SK-MEL-5 (cell line): ENCODE data around the gene KCP. TPM values are rescaled to one million over a fixed set of nuclear protein-coding genes. Genes with fewer than 3 reads are reported as not detected.

Experiments used
- DNase-seq: peaks from one replicate; pipeline ENCODE4 v3.0.0-alpha.2; 2016; ENCODE audit warnings: low read depth, low spot score
- in situ Hi-C: cut with HindIII; loops from 2 replicates; pipeline ENCODE4 v1.10.0; 2016; ENCODE audit warnings: low sequenced_read_pairs, high pct_unique_total_duplicates, low pct_unique_long_range_greater_than_20kb
- total RNA-seq: library from RNA; depleted of rRNA; stranded (reverse); fragments of >200 nt; shearing (Covaris generic); gene quantifications from 2 replicates; pipeline ENCODE4 v1.2.3, GENCODE V29; 2014

Gene KCP
- total RNA-seq, 1 experiment from 2014 or later, result 0.03 TPM

- no peak for DNase-seq
- in situ Hi-C loops, result no loop called here
Measured at GRCh38 chr7:128928159-128928813, 17.8 kb upstream of the KCP start.

- in situ Hi-C loops, result no loop called here
- no peak for DNase-seq
Measured at GRCh38 chr7:128924707-128925588, 14.4 kb upstream of the KCP start.

GRCh38 chr7:128923411-128923800 is 12.9 kb upstream of the KCP start:
- DNase-seq, result no peak
- in situ Hi-C loops, result no loop called here

GRCh38 chr7:128922496-128923410 is 12.2 kb upstream of the KCP start:
- in situ Hi-C loops, result no loop called here
- no peak for DNase-seq

- in situ Hi-C loops, result no loop called here
- DNase-seq, result no peak
Measured at GRCh38 chr7:128921866-128922440, 11.4 kb upstream of the KCP start.

DNA sequence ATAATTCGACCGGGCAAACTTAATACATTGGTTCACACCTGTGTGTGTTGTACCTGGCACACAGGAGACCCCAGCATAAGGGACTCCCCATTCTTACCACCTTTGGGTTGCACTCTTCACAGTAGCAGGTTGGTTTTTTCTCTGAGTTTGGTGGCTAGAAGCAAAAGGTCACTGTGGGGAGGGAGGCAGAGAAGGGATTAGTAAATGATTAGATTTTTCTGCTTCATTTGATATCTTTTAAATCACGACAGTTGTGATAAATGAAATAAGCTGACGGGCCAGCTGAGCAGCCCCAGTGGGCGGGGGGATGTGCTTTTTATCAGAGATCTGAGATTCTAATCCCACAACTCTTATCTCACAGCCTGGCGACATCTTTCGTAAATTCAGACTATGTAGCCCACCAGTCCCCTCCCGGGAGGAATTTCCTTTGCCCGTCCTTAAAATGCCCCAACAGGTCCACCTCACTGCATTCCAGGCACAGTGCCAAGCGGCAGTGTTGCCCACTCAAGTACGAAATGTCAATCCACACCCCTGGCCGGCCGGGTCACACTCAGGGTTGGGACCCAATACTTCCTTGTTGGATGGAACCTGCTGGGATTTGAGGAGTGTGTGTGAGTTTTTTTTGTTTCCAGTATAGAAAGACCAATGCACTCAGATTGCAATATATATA is 10.5 kb upstream of the KCP start:
- no peak for DNase-seq
- in situ Hi-C loops, result no loop called here

GRCh38 chr7:128919881-128920799 is 9.6 kb upstream of the KCP start:
- peak; percentile 32 for DNase-seq
- in situ Hi-C loops, result no loop called here

DNA sequence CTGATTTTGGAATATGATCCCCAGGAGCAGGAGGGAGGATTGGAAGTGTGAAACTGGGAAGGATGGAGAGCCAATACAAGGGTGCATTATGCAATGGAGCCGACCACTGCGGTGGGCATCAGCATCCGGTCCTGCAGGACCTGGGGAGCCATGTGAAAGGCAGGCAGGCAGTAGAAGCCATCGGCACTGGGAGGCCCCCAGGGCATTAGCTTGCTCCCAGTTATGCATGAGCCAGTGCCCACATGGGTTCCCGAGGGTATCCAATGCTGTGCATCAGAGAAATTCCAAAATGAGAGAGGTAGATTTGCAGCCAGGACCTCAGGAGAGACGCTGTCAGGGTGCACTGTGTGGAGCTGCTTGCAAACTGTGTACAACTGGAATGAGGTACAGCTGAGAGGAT is 8.7 kb upstream of the KCP start:
- no peak for DNase-seq
- in situ Hi-C loops, result no loop called here

- DNase-seq, result no peak
- in situ Hi-C loops, result no loop called here
Measured at GRCh38 chr7:128918016-128918665, 7.6 kb upstream of the KCP start.

- no peak for DNase-seq
- in situ Hi-C loops, result no loop called here
Measured at GRCh38 chr7:128917122-128917521, 6.6 kb upstream of the KCP start.

DNA sequence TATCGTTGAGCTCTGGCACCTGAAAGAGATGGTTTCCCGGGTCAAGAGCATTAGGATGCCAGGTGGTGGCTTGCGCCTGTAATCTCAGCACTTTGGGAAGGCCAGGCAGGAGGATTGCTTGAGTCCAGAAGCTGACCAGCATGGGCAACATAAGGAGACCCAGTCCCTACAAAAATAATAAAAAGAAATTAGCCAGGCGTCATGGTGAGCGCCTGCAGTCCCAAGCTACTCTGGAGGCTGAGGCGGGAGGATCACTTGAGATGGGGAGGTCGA is 6.1 kb upstream of the KCP start:
- in situ Hi-C loops, result no loop called here
- no peak for DNase-seq

- no peak for DNase-seq
- in situ Hi-C loops, result no loop called here
Measured at GRCh38 chr7:128915841-128916642, 5.5 kb upstream of the KCP start.

GRCh38 chr7:128915271-128915819 is 4.8 kb upstream of the KCP start:
- in situ Hi-C loops, result no loop called here
- no peak for DNase-seq

- in situ Hi-C loops, result no loop called here
- no peak for DNase-seq
Measured at GRCh38 chr7:128914566-128915151, 4.2 kb upstream of the KCP start.
